Hippocampal formation (tissue), 2 donors: ENCODE results near the gene ZFYVE28.
"Not testable (repeated sequence)": the region's sequence is repeated elsewhere in the genome, so short reads cannot be mapped to it uniquely, and the experiment has no call there.

Experiments used
- DNase-seq, 2 donors: peaks; one replicate each; lab custom pipeline; 2025; lab: John Stamatoyannopoulos, UW

The ZFYVE28 gene

GRCh38 chr4:2287594-2287915 lies 130.9 kb downstream of the ZFYVE28 start:
- no peak for DNase-seq

GRCh38 chr4:2286904-2287593 lies 131.4 kb downstream of the ZFYVE28 start:
- DNase-seq = no peak

GRCh38 chr4:2285613-2286381 lies 132.6 kb downstream of the ZFYVE28 start:
- DNase-seq = no peak

GRCh38 chr4:2284934-2285612 lies 133.4 kb downstream of the ZFYVE28 start:
- no peak for DNase-seq

GRCh38 chr4:2284161-2284933 lies 134.1 kb downstream of the ZFYVE28 start:
- DNase-seq = no peak

- DNase-seq = no peak
These were observed 135.2 kb downstream of the ZFYVE28 start for GRCh38 chr4:2283199-2283711.

- no peak for DNase-seq
These were observed 136.7 kb downstream of the ZFYVE28 start for GRCh38 chr4:2281575-2282343.

GRCh38 chr4:2280531-2281300 lies 137.7 kb downstream of the ZFYVE28 start:
- DNase-seq = peak in 1 of 2 donors; percentile 35

GRCh38 chr4:2277956-2278355 lies 140.5 kb downstream of the ZFYVE28 start:
- no peak for DNase-seq

- no peak for DNase-seq
These were observed 141.7 kb downstream of the ZFYVE28 start for GRCh38 chr4:2276581-2277325.

GRCh38 chr4:2275546-2276251 lies 142.7 kb downstream of the ZFYVE28 start:
- no peak for DNase-seq

- DNase-seq = not testable (repeated sequence)
These were observed 143.4 kb downstream of the ZFYVE28 start for GRCh38 chr4:2275044-2275397.

GRCh38 chr4:2274320-2275043 lies 144.0 kb downstream of the ZFYVE28 start:
- no peak for DNase-seq

GRCh38 chr4:2273657-2274319 lies 144.7 kb downstream of the ZFYVE28 start:
- no peak for DNase-seq

GRCh38 chr4:2273221-2273620 lies 145.2 kb downstream of the ZFYVE28 start:
- no peak for DNase-seq

- DNase-seq = no peak
These were observed 145.7 kb downstream of the ZFYVE28 start for GRCh38 chr4:2272828-2273120.

- DNase-seq = no peak
These were observed 146.2 kb downstream of the ZFYVE28 start for GRCh38 chr4:2272026-2272827.
